GM18868 (cell line): Measurements from ENCODE around the gene SCAP.
"Not testable (repeated sequence)": the region's sequence is repeated elsewhere in the genome, so short reads cannot be mapped to it uniquely, and the experiment has no call there.

Experiments
- ATAC-seq: cut with Tn5 transposase; IDR thresholded peaks from one replicate; pipeline ENCODE4 v1.9.1; 2021; ENCODE audit warnings: mild to moderate bottlenecking, moderate library complexity; ENCODE audit not compliant: unreplicated experiment

SCAP gene

GRCh38 chr3:47370020-47370419 is 105.7 kb downstream of the SCAP start:
- not testable (repeated sequence) for ATAC-seq

- no peak for ATAC-seq
Observed at GRCh38 chr3:47367631-47368030, 108.1 kb downstream of the SCAP start.

GRCh38 chr3:47366833-47367232 is 108.9 kb downstream of the SCAP start:
- no peak for ATAC-seq

- ATAC-seq: no peak
Observed at GRCh38 chr3:47365213-47366153, 110.3 kb downstream of the SCAP start.
